HepG2 (cell line): Measurements from ENCODE around the gene TBL3. TPM values are rescaled to one million over a fixed set of nuclear protein-coding genes. Genes with fewer than 3 reads are reported as not detected.
"Not testable (repeated sequence)": the region's sequence is repeated elsewhere in the genome, so short reads cannot be mapped to it uniquely, and the experiment has no call there.

Experiments
- ATAC-seq: fragments of 200-7000 bp; cut with Tn5 transposase; 3 replicates; pipeline ENCODE4 v1.9.1; 2020; ENCODE audit warnings: mild to moderate bottlenecking, moderate library complexity
- BruUV-seq: library from RNA; stranded (reverse); fragments of 400-500 nt; replicated peaks from 2 replicates; lab custom pipeline; 2021; lab: Mats Ljungman, UMichigan
- CTCF ChIA-PET: fragments of 300-600 bp; formaldehyde crosslinking; extraction: SDS; loops from one replicate; lab custom pipeline; 2021; ENCODE audit warnings: low total read pairs, inconsistent platforms, low intra/inter-chr PET ratio; lab: Yijun Ruan, JAX
- POLR2A ChIA-PET: fragments of 350-600 bp; sonication (Branson Sonifier 250); formaldehyde crosslinking; loops from one replicate; lab custom pipeline; 2020; ENCODE audit warnings: antibody characterized with exemption, inconsistent platforms; lab: Yijun Ruan, JAX
- DNase-seq: peaks from one replicate; pipeline ENCODE4 v3.0.0-alpha.2; 2015; ENCODE audit warnings: low spot score
- FAIRE-seq: peaks from 3 replicates; lab custom pipeline; 2011; peaks lifted over from hg19 to GRCh38; lab: Jason Lieb, UNC
- H2AFZ ChIP-seq: one replicate; pipeline ENCODE4 v1.6.1; 2011; ENCODE audit warnings: low read length, inconsistent platforms
- H3K27ac ChIP-seq: fragments of 300-600 bp; 3 replicates; pipeline ENCODE4 v1.8.0; 2011; ENCODE audit warnings: mixed run types, mild to moderate bottlenecking, mixed read lengths, low read length, inconsistent platforms; ENCODE audit not compliant: insufficient read depth; ENCODE audit errors: extremely low read length
- H3K27me3 ChIP-seq, 2 experiments: fragments of 200-600 bp in 1 of 2; 2 replicates in 1 of 2; 3 replicates in 1 of 2; pipeline versions ENCODE4 v1.6.0 to v1.8.0; 2011; ENCODE audit warnings: low read length in 2 of 2, mild to moderate bottlenecking in 2 of 2, moderate library complexity in 2 of 2, inconsistent platforms in 1 of 2; ENCODE audit not compliant: insufficient read depth in 2 of 2, control insufficient read depth in 1 of 2
- H3K36me3 ChIP-seq, 2 experiments: fragments of 200-600 bp in 1 of 2; replicated peaks in 1 of 2; 2 replicates in 1 of 2; 3 replicates in 1 of 2; pipeline versions ENCODE4 v1.5.1 to v1.8.0; 2011; ENCODE audit warnings: low read length in 2 of 2, inconsistent platforms in 1 of 2; ENCODE audit not compliant: insufficient read depth in 2 of 2, control insufficient read depth in 1 of 2
- H3K4me1 ChIP-seq: 2 replicates; pipeline ENCODE4 v1.5.1; 2012; ENCODE audit warnings: low read length, inconsistent platforms; ENCODE audit not compliant: insufficient read depth
- H3K4me2 ChIP-seq: 2 replicates; pipeline ENCODE4 v1.6.0; 2011; ENCODE audit warnings: low read depth, low read length, inconsistent platforms
- H3K4me3 ChIP-seq, 3 experiments: fragments of 200-600 bp in 1 of 3; sonication (generic), shearing (Covaris generic) in 1 of 3; replicated peaks in 1 of 3; 2 replicates each; pipeline ENCODE4 v1.5.1; 2011 to 2016; ENCODE audit warnings: low read length in 3 of 3, inconsistent platforms in 2 of 3, low read depth in 2 of 3, mild to moderate bottlenecking in 2 of 3, control low read depth in 1 of 3, mixed read lengths in 1 of 3; ENCODE audit not compliant: insufficient read depth in 1 of 3
- H3K79me2 ChIP-seq: one replicate; pipeline ENCODE4 v1.6.1; 2011; ENCODE audit warnings: low read length, inconsistent platforms; ENCODE audit not compliant: insufficient read depth
- H3K9ac ChIP-seq: 2 replicates; pipeline ENCODE4 v1.6.0; 2011; ENCODE audit warnings: mild to moderate bottlenecking, low read depth, low read length, inconsistent platforms; ENCODE audit not compliant: insufficient read depth
- H3K9me3 ChIP-seq: 2 replicates; pipeline ENCODE4 v1.5.1; 2012; ENCODE audit warnings: mild to moderate bottlenecking, low read length
- H4K20me1 ChIP-seq: 2 replicates; pipeline ENCODE4 v1.6.0; 2011; ENCODE audit warnings: inconsistent platforms, mild to moderate bottlenecking, low read length, moderate library complexity; ENCODE audit not compliant: insufficient read depth
- CEBPB ChIP-seq: IDR thresholded peaks from 2 replicates; pipeline ENCODE4 v1.6.1; 2011; ENCODE audit warnings: low read depth, low read length, improper control_type of control experiment, borderline replicate concordance
- CEBPG ChIP-seq: IDR thresholded peaks from 2 replicates; pipeline ENCODE4 v1.6.1; 2016
- CREB1 ChIP-seq, 2 experiments: fragments of 450-650 bp in 1 of 2; IDR thresholded peaks; 2 replicates each; pipeline ENCODE4 v1.6.1; 2016 to 2017; ENCODE audit warnings: control low read depth in 1 of 2, mild to moderate bottlenecking in 1 of 2, missing compliant biosample characterization in 1 of 2, missing genetic modification characterization in 1 of 2
- DMAP1 ChIP-seq: IDR thresholded peaks from 2 replicates; pipeline ENCODE4 v1.6.1; 2016
- TEAD3 ChIP-seq: optimal IDR thresholded peaks from 2 replicates; pipeline ENCODE3; 2016; ENCODE audit warnings: borderline replicate concordance
- THAP11 ChIP-seq: IDR thresholded peaks from 2 replicates; pipeline ENCODE4 v1.6.1; 2016; ENCODE audit warnings: missing biosample characterization, missing genetic modification reagents
- ZNF121 ChIP-seq: sonication (generic); formaldehyde crosslinking; IDR thresholded peaks from 2 replicates; pipeline ENCODE4 v1.5.0; 2020; ENCODE audit warnings: mild to moderate bottlenecking, missing genetic modification reagents
- WGBS: methylation state at CpG from one replicate; pipeline ENCODE4 v1.1.6; 2017; ENCODE audit warnings: low lambda C conversion rate; 5-methylcytosine and 5-hydroxymethylcytosine counted together
- in situ Hi-C: cut with HindIII; loops from 2 replicates; pipeline ENCODE4 v1.10.0; 2017; ENCODE audit warnings: low pct_unique_long_range_greater_than_20kb; ENCODE audit not compliant: extremely low pct_ligation_motif_present
- intact Hi-C: fragments of 100-400 bp; cut with micrococcal nuclease; formaldehyde crosslinking; loops from one replicate; pipeline ENCODE4 v1.10.0; 2022; ENCODE audit not compliant: unreplicated experiment
- polyA plus RNA-seq, 8 experiments: library from polyadenylated mRNA; depleted of rRNA in 3 of 8; stranded (reverse) in 7 of 8; unstranded in 1 of 8; fragments of >200 nt; fragmentation: Illumina TruSeq in 4 of 8; extraction: Trizol in 4 of 8; gene quantifications; 2 replicates each; pipeline versions ENCODE4 v1.2.1 to v1.2.3, GENCODE V29; 2011 to 2016; ENCODE audit warnings: low read depth in 4 of 8, missing spikeins in 1 of 8, mixed read lengths in 1 of 8; ENCODE audit not compliant: insufficient read depth in 1 of 8
- total RNA-seq, 5 experiments: library from RNA; depleted of rRNA; stranded (reverse); fragments of >200 nt; fragmentation: Illumina TruSeq; extraction: Trizol; gene quantifications; 2 replicates each; pipeline ENCODE4 v1.2.3, GENCODE V29; 2016; ENCODE audit warnings: low read depth in 1 of 5
- TF ChIP-seq, protein P1 (sequence below): sonication (generic); formaldehyde crosslinking; IDR thresholded peaks from 2 replicates; pipeline ENCODE4 v1.4.0; 2020; ENCODE audit warnings: missing genetic modification reagents, mild to moderate bottlenecking, borderline replicate concordance
- TF ChIP-seq, protein P2 (sequence below): sonication (generic); formaldehyde crosslinking; IDR thresholded peaks from 2 replicates; pipeline ENCODE4 v1.4.0; 2020; ENCODE audit warnings: missing genetic modification reagents
- TF ChIP-seq, protein P3 (sequence below): sonication (generic); formaldehyde crosslinking; IDR thresholded peaks from 2 replicates; pipeline ENCODE4 v1.8.0; 2022; ENCODE audit warnings: mild to moderate bottlenecking, missing genetic modification reagents; ENCODE audit not compliant: insufficient replicate concordance

TBL3 gene
- total and polyA plus RNA-seq, 2 of the 13 experiments (the other 11 are each of a cell fraction or from before 2014, with no cell fraction given), result 16.8 to 38.0 TPM

DNA sequence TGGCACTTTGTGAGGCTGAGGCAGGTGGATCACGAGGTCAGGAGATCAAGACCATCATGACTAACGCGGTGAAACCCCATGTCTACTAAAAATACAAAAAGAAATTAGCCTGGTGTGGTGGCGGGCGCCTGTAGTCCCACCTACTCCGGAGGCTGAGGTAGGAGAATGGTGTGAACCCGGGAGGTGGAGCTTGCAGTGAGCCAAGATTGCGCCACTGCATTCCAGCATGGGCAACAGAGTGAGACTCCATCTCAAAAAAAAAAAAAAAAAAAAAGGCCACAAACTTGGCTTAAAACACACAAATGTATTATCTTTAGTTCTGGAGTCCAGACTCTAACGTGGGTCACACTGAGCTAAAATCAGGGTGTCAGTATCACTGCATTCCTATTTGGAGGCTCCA is 39.9 kb downstream of the TBL3 start:
- DNase-seq; ATAC-seq; H3K4me3 ChIP-seq; FAIRE-seq; H3K27me3 ChIP-seq; H3K36me3 ChIP-seq; BruUV-seq; intact Hi-C loops; in situ Hi-C loops; CTCF ChIA-PET; H3K9ac ChIP-seq; H2AFZ ChIP-seq; H3K9me3 ChIP-seq; TF ChIP-seq CREB1 (IDR thresholded peaks at IDR 0.05): not testable (repeated sequence)
- Histone ChIP-seq H3K4me1 (peaks cover 72% of the 10 kb centered on the region), H3K79me2 (peaks cover 34% of the 10 kb centered on the region), H4K20me1 (peaks cover 13% of the 10 kb centered on the region; the same call in 1 of the 2 replicates), H3K27ac (peak overlapping the region; percentile 24), H3K4me2 (peak overlapping the region; percentile 27; the same call in 1 of the 2 replicates)
- POLR2A ChIA-PET, result interaction anchor here (0.6 to 1.8 kb wide), 10 partner anchors 21 to 144 kb away, joined by 3 to 7 read pairs (median 4); partner anchors contain the start of genes NTHL1, RPS2, TRAF7 and TSC2
- TF ChIP-seq, protein P1, sequence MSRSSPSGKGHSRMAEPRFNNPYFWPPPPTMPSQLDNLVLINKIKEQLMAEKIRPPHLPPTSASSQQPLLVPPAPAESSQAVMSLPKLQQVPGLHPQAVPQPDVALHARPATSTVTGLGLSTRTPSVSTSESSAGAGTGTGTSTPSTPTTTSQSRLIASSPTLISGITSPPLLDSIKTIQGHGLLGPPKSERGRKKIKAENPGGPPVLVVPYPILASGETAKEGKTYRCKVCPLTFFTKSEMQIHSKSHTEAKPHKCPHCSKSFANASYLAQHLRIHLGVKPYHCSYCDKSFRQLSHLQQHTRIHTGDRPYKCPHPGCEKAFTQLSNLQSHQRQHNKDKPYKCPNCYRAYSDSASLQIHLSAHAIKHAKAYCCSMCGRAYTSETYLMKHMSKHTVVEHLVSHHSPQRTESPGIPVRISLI (CRISPR knock-in tag), result peak; percentile 71; the same call in 1 of the 2 replicates
- TF ChIP-seq TEAD3 (CRISPR knock-in tag), result peak; percentile 72
- TF ChIP-seq CREB1 (CRISPR knock-in tag; IDR thresholded peaks at IDR 0.05), result peak; percentile 35; the same call in 1 of the 2 replicates
- TF ChIP-seq ZNF121 (CRISPR knock-in tag), result peak; percentile 69
- 0 out of 2 replicates have a peak, but pooled peaks have one; percentile 40 for TF ChIP-seq DMAP1 (CRISPR knock-in tag)
- TF ChIP-seq, protein P2, sequence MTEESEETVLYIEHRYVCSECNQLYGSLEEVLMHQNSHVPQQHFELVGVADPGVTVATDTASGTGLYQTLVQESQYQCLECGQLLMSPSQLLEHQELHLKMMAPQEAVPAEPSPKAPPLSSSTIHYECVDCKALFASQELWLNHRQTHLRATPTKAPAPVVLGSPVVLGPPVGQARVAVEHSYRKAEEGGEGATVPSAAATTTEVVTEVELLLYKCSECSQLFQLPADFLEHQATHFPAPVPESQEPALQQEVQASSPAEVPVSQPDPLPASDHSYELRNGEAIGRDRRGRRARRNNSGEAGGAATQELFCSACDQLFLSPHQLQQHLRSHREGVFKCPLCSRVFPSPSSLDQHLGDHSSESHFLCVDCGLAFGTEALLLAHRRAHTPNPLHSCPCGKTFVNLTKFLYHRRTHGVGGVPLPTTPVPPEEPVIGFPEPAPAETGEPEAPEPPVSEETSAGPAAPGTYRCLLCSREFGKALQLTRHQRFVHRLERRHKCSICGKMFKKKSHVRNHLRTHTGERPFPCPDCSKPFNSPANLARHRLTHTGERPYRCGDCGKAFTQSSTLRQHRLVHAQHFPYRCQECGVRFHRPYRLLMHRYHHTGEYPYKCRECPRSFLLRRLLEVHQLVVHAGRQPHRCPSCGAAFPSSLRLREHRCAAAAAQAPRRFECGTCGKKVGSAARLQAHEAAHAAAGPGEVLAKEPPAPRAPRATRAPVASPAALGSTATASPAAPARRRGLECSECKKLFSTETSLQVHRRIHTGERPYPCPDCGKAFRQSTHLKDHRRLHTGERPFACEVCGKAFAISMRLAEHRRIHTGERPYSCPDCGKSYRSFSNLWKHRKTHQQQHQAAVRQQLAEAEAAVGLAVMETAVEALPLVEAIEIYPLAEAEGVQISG, result peak; percentile 44; the same call in 1 of the 2 replicates
- TF ChIP-seq, protein P3, sequence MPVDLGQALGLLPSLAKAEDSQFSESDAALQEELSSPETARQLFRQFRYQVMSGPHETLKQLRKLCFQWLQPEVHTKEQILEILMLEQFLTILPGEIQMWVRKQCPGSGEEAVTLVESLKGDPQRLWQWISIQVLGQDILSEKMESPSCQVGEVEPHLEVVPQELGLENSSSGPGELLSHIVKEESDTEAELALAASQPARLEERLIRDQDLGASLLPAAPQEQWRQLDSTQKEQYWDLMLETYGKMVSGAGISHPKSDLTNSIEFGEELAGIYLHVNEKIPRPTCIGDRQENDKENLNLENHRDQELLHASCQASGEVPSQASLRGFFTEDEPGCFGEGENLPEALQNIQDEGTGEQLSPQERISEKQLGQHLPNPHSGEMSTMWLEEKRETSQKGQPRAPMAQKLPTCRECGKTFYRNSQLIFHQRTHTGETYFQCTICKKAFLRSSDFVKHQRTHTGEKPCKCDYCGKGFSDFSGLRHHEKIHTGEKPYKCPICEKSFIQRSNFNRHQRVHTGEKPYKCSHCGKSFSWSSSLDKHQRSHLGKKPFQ (CRISPR knock-in tag), result peak; percentile 99
- peak; percentile 61; the same call in 1 of the 2 replicates for TF ChIP-seq CEBPB
- TF ChIP-seq CEBPG (CRISPR knock-in tag), result peak; percentile 71
- TF ChIP-seq THAP11, result peak; percentile 16; the same call in 1 of the 2 replicates
- WGBS, result 37% methylated on average over 9 of the region's 9 CpGs
